Body of pancreas (tissue), 4 donors: ENCODE data around the gene CXCR6. TPM values are rescaled to one million over a fixed set of nuclear protein-coding genes. Genes with fewer than 3 reads are reported as not detected.
A peak's percentile ranks its signal among the peaks of the same experiment; 100 is the strongest.

Source experiments
- ATAC-seq: fragments of 150-250 bp; one replicate; pipeline ENCODE4 v1.9.1; 2016
- DNase-seq, 4 donors: peaks; one replicate each; pipeline ENCODE4 v3.0.0-alpha.2; 2019
- H3K27ac ChIP-seq, 4 donors: fragments of 200-600 bp; sonication (generic); 1 replicate in 3 of 4; 2 replicates in 1 of 4; pipeline versions ENCODE4 v1.5.1 to v1.6.1; 2016 to 2019; ENCODE audit warnings: mild to moderate bottlenecking in 1 of 4, mixed read lengths in 1 of 4, moderate library complexity in 1 of 4
- H3K27me3 ChIP-seq, 2 donors: fragments of 200-600 bp; sonication (generic); one replicate each; pipeline ENCODE4 v1.6.0; 2016; ENCODE audit warnings: mild to moderate bottlenecking in 1 of 2
- H3K36me3 ChIP-seq, 2 donors: fragments of 200-600 bp; sonication (generic); replicated peaks in 1 of 2; 2 replicates each; pipeline ENCODE4 v1.5.1; 2016; ENCODE audit warnings: low read depth in 2 of 2; ENCODE audit not compliant: insufficient read depth in 1 of 2
- H3K4me1 ChIP-seq: fragments of 200-600 bp; sonication (generic); one replicate; pipeline ENCODE4 v1.6.0; 2016
- H3K4me3 ChIP-seq, 2 donors: fragments of 200-600 bp; sonication (generic); 1 replicate in 1 of 2; 2 replicates in 1 of 2; pipeline ENCODE4 v1.5.1; 2016 to 2019
- H3K9me3 ChIP-seq, 3 donors: fragments of 200-600 bp; sonication (generic); 1 replicate in 2 of 3; 2 replicates in 1 of 3; pipeline ENCODE4 v1.5.1; 2016
- CTCF ChIP-seq, 7 experiments: fragments of 450-650 bp in 4 of 7; fragments of 200-600 bp in 3 of 7; sonication (generic) in 3 of 7; IDR thresholded peaks; one replicate each; pipeline ENCODE4 v1.5.1; 2016 to 2019; ENCODE audit warnings: antibody characterized with exemption in 7 of 7
- POLR2A ChIP-seq, 3 donors: fragments of 450-650 bp; IDR thresholded peaks; one replicate each; pipeline ENCODE4 v1.6.1; 2016; ENCODE audit warnings: antibody characterized with exemption in 3 of 3, mild to moderate bottlenecking in 2 of 3
- WGBS, 2 donors: methylation state at CpG; one replicate each; pipeline ENCODE4 v1.1.5; 2017; 5-methylcytosine and 5-hydroxymethylcytosine counted together
- intact Hi-C: fragments of 100-400 bp; cut with DNase I; formaldehyde crosslinking; loops from one replicate; pipeline ENCODE4 v1.15.1; 2023
- total RNA-seq, 2 donors: library from RNA; depleted of rRNA; stranded (reverse); fragments of >200 nt; gene quantifications; one replicate each; pipeline ENCODE4 v1.1.0, GENCODE V29; 2016

Gene CXCR6
- total RNA-seq, 2 donors from 2014 or later, result 2.9 TPM; not detected in 1

DNA sequence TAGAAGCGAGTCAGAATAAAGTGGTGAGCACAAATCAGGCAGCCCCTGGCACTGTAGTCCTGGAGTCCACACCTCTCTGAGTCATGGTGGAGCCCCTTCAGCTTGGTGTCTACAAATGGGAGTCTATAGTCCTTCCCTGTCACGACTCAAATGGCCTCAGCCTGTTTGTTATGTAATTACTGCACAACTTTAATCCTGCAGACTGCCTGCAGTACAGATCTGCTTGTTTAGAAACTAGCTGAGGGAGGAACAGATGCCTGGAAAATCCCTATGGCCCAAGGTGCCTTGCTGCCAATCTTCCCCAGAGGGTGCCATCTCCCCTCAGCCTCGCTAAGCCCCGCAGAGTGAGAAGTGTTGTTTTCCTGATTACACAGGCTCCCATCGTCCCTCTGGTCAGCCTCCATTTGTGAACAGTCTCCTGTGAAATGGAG is 3.9 kb upstream of the CXCR6 start:
- WGBS, 2 donors, result 68% methylated on average over 5 of the region's 5 CpGs
- TF ChIP-seq POLR2A (IDR thresholded peaks at IDR 0.05), result no peak
- no peak for TF ChIP-seq CTCF (IDR thresholded peaks at IDR 0.05)
- H3K27ac ChIP-seq, result no peak overlapping the region
- ATAC-seq, result no peak
- no peaks in the 10 kb centered on the region for H3K4me1 ChIP-seq
- no peak for DNase-seq
- H3K4me3 ChIP-seq, result no peak overlapping the region
- H3K9me3 ChIP-seq, result no peaks in the 10 kb centered on the region
- H3K27me3 ChIP-seq, result no peaks in the 10 kb centered on the region
- intact Hi-C loops, result loop anchor here (5.0 to 10.0 kb wide), 2 partner anchors 138 to 185 kb away; no protein-coding TSS in a partner anchor
- peaks cover 0 to 4% of the 10 kb centered on the region in 2 donors for H3K36me3 ChIP-seq

- DNase-seq (no peak), ATAC-seq (no peak)
- TF ChIP-seq POLR2A (IDR thresholded peaks at IDR 0.05), result no peak
- TF ChIP-seq CTCF (IDR thresholded peaks at IDR 0.05), result no peak
- Histone ChIP-seq H3K4me1 (no peaks in the 10 kb centered on the region), H3K9me3 (no peaks in the 10 kb centered on the region), H3K4me3 (no peak overlapping the region), H3K27ac (no peak overlapping the region), H3K36me3 (peaks cover 0 to 4% of the 10 kb centered on the region in 2 donors), H3K27me3 (no peaks in the 10 kb centered on the region)
- intact Hi-C loops, result no loop called here
- 74 to 76% methylated on average over 7 of the region's 7 CpGs for WGBS, 2 donors
Measured at GRCh38 chr3:45940004-45940780, 3.1 kb upstream of the CXCR6 start.

DNA sequence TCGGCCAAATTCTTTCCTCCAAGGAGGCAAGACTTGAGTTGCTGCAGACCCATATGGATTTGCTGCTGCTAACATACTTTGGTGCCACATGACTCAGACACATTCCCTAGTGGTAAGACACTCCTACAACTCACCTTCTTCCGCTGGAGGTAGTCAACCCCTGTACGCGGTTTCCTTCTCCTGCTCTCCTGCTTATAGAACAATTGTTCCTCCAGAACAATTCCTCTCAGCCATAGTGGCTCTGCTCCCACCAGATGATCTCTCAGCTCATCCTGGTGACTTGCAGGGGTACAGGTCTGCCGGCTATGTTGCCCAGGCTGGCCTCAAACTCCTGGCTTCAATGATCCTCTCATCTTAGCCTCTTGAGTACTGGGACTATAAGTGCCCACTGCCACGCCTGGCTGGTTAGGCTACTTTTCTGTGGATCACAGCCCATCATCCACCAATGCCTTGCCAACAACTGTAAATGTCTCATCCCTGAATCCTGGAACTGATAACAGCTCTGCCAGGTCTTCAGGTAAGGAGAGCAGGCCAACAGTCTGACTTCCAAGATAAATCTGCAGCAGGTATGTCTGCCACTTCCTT is 2.4 kb upstream of the CXCR6 start:
- WGBS, 2 donors, result 86 to 99% methylated on average over 6 of the region's 6 CpGs

DNA sequence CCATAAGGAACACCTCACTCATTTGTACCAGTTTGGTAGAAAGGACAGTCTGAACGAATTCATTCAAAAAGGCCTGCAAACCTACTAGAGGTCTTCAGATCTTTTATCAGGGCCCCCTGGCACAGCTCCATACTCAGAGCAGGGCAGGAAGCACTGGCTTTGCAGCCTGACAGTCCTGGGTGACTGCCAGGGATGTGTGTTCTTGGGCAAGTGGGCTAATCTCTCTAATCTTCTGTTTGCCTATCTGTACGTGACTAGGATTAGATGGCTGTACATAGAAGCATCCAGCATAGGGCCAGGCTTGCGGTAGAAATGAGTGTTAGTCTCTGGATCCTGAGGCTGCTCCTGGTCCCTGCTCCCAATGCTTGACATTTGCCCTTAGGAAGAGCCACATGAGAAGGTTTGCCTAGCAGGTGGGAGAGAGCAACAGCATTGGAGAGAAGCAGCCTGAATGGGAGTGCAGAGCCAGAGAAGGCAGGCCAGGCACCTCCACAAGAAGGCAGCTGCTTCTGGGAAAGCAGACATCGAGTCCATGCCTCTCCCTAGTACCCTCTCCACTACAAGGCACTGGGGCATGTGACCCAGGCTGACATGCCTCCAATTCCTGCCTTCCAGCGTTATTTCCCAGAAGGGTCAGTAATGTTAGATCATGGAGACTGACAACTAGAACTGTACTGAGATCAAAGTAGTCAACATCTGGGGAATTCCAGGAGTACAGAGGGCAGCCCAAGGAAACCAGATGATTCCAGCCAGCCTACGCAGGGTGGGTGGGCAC is 1.0 kb upstream of the CXCR6 start:
- Histone ChIP-seq H3K27me3 (no peaks in the 10 kb centered on the region), H3K27ac (no peak overlapping the region), H3K9me3 (no peaks in the 10 kb centered on the region), H3K4me3 (no peak overlapping the region), H3K36me3 (peaks cover 0 to 9% of the 10 kb centered on the region in 2 donors), H3K4me1 (no peaks in the 10 kb centered on the region)
- TF ChIP-seq CTCF (IDR thresholded peaks at IDR 0.05) (no peak), POLR2A (IDR thresholded peaks at IDR 0.05) (no peak)
- WGBS, 2 donors, result 62 to 64% methylated on average over 5 to 6 of the region's 6 CpGs
- peak in 2 of 4 donors; percentile 30 to 32 for DNase-seq
- intact Hi-C loops, result no loop called here
- no peak for ATAC-seq

More for the DNA sequence above, 2.4 kb upstream of the CXCR6 start:
- intact Hi-C loops, result no loop called here
- Histone ChIP-seq H3K27ac (no peak overlapping the region), H3K9me3 (no peaks in the 10 kb centered on the region), H3K27me3 (no peaks in the 10 kb centered on the region), H3K4me1 (no peaks in the 10 kb centered on the region), H3K4me3 (no peak overlapping the region), H3K36me3 (peaks cover 0 to 4% of the 10 kb centered on the region in 2 donors)
- DNase-seq, result no peak
- TF ChIP-seq POLR2A (IDR thresholded peaks at IDR 0.05) (no peak), CTCF (IDR thresholded peaks at IDR 0.05) (no peak)
- ATAC-seq, result no peak
